ENCODE data around the gene PRKX. TPM values are rescaled to one million over a fixed set of nuclear protein-coding genes. Genes with fewer than 3 reads are reported as not detected.

PRKX gene
- total and polyA plus RNA-seq, 2 of the 8 experiments (the other 6 are each of a cell fraction or from before 2014, with no cell fraction given): 19.4 to 55.3 TPM

GRCh38 chrX:3651277-3651676 lies 62.2 kb downstream of the PRKX start:
- no peaks in the 10 kb centered on the region for H3K27me3 ChIP-seq (replicated peaks in 1 of 4; ENCODE audit: control insufficient read depth in 3 of 4, extremely low read depth in 1 of 4, insufficient read depth in 3 of 4, low read length in 3 of 4)
- H3K79me1 ChIP-seq (ENCODE audit: low read depth, low read length): no peaks in the 10 kb centered on the region
- H3K4me2 ChIP-seq (ENCODE audit: insufficient read depth in 1 of 2, low read depth in 2 of 2, low read length in 2 of 2): no peak overlapping the region
- CTCF ChIA-PET (ENCODE audit: partially characterized antibody): interaction anchor here (0.7 to 1.4 kb wide), 7 partner anchors 10 to 158 kb away, joined by 3 to 8 read pairs (median 3); no protein-coding TSS in a partner anchor
- no peaks in the 10 kb centered on the region for H3K4me1 ChIP-seq (replicated peaks in 1 of 4; ENCODE audit: control insufficient read depth in 3 of 4, insufficient read depth in 4 of 4, low read length in 3 of 4)
- no peak overlapping the region for H4K8ac ChIP-seq (ENCODE audit: extremely low read depth, insufficient read depth, low read length)
- H4K5ac ChIP-seq (ENCODE audit: insufficient read length, low read depth, low read length): no peak overlapping the region
- H3K23me2 ChIP-seq (ENCODE audit: low read depth, low read length): peaks cover 2% of the 10 kb centered on the region; the same call in 1 of the 2 replicates
- no peak overlapping the region for H3K4ac ChIP-seq (replicated peaks; ENCODE audit: insufficient read length, low read depth, low read length)
- no peaks in the 10 kb centered on the region for H3K9me3 ChIP-seq (ENCODE audit: insufficient read depth in 2 of 2, low read depth in 1 of 2, low read length in 1 of 2)
- no peak overlapping the region for H3K56ac ChIP-seq (replicated peaks; ENCODE audit: insufficient read length, low read depth, low read length)
- no peak overlapping the region for H2AFZ ChIP-seq (ENCODE audit: low read length)
- POLR2A ChIA-PET (ENCODE audit: partially characterized antibody): interaction anchor here (0.6 kb wide), 1 partner anchor 35 kb away, joined by 4 read pairs; no protein-coding TSS in a partner anchor
- no peak overlapping the region for H4K91ac ChIP-seq (replicated peaks; ENCODE audit: insufficient read length, low read length)
- no peak overlapping the region for H2BK20ac ChIP-seq (ENCODE audit: low read length)
- H3K27ac ChIP-seq (ENCODE audit: low read depth, low read length): no peak overlapping the region
- FAIRE-seq: no peak
- no peak overlapping the region for H2AK5ac ChIP-seq (ENCODE audit: low read depth, low read length)
- no peak overlapping the region for H2BK12ac ChIP-seq (ENCODE audit: low read depth, low read length)
- no peak overlapping the region for H3K9ac ChIP-seq (replicated peaks in 1 of 4; ENCODE audit: extremely low read depth in 1 of 4, low read depth in 3 of 4, low read length in 3 of 4)
- TF ChIP-seq CREB1 (IDR thresholded peaks at IDR 0.05) (no peak), CTCF (IDR thresholded peaks at IDR 0.05; ENCODE audit: control extremely low read depth in 1 of 3, insufficient read depth in 1 of 3, low read depth in 1 of 3, low read length in 3 of 3) (peak in 2 of 3 experiments; percentile 10; a peak in 2 of 4 replicates), RAD21 (IDR thresholded peaks at IDR 0.05 in 1 of 2, conservative IDR thresholded peaks at IDR 0.05 in 1 of 2; ENCODE audit: low read depth in 2 of 2, low read length in 2 of 2) (peak in 1 of 2 experiments; percentile 13; a peak in 2 of 4 replicates), TAF1 (IDR thresholded peaks at IDR 0.05; ENCODE audit: low read depth, low read length) (no peak)
- no peak overlapping the region for H3K18ac ChIP-seq (ENCODE audit: extremely low read depth, low read length)
- H3K14ac ChIP-seq (ENCODE audit: insufficient read length): no peak overlapping the region
- no peak overlapping the region for H2BK15ac ChIP-seq (ENCODE audit: low read length)
- peaks cover 0 to 26% (median 8%) of the 10 kb centered on the region in 4 experiments; a peak in 5 of 8 replicates for H3K36me3 ChIP-seq (ENCODE audit: control insufficient read depth in 2 of 4, insufficient read depth in 4 of 4, low read length in 3 of 4)
- H3K79me2 ChIP-seq (ENCODE audit: control insufficient read depth in 1 of 2, insufficient read depth in 2 of 2, low read length in 2 of 2): no peaks in the 10 kb centered on the region
- H3K4me3 ChIP-seq (ENCODE audit: extremely low read depth in 1 of 4, insufficient read depth in 2 of 4, low read depth in 3 of 4, low read length in 4 of 4): no peak overlapping the region
- no peak overlapping the region for H3K23ac ChIP-seq (ENCODE audit: insufficient read length)
- H2BK5ac ChIP-seq (ENCODE audit: low read depth, low read length): no peak overlapping the region
- no peaks in the 10 kb centered on the region for H4K20me1 ChIP-seq (replicated peaks in 1 of 2; ENCODE audit: control insufficient read depth in 1 of 2, insufficient read depth in 2 of 2, low read length in 2 of 2)
- no peak overlapping the region for H2BK120ac ChIP-seq (replicated peaks; ENCODE audit: low read depth, low read length)
- DNase-seq (ENCODE audit: low read depth in 1 of 2, low spot score in 2 of 2): no peak
- 62% methylated on average over 3 of the region's 3 CpGs; no CpG with 5 or more reads in 1 of the 2 experiments for WGBS, 2 experiments (ENCODE audit: extremely low coverage in 1 of 2, insufficient coverage in 1 of 2, insufficient read length in 1 of 2, insufficient replicate concordance in 2 of 2, low coverage in 1 of 2, low lambda C conversion rate in 2 of 2, missing lambda C conversion rate in 1 of 2)
